SU-DHL-6 (cell line): ENCODE measurements around the gene GJA9.

Source experiments
- H2AFZ ChIP-seq: fragments of 200-600 bp; sonication (generic); 2 replicates; pipeline ENCODE4 v1.6.1; 2014; ENCODE audit warnings: low read depth, mild to moderate bottlenecking, moderate library complexity, mixed read lengths, antibody characterized with exemption, low read length; ENCODE audit not compliant: severe bottlenecking
- H3F3A ChIP-seq: fragments of 200-600 bp; shearing (Covaris generic); 2 replicates; pipeline ENCODE4 v1.6.0; 2016; ENCODE audit warnings: antibody characterized with exemption, mild to moderate bottlenecking; ENCODE audit not compliant: insufficient read depth
- H3K27ac ChIP-seq: fragments of 200-600 bp; sonication (generic); 2 replicates; pipeline ENCODE4 v1.5.1; 2016; ENCODE audit warnings: low read depth, mild to moderate bottlenecking, low read length, moderate library complexity, mixed read lengths
- H3K27me3 ChIP-seq: fragments of 200-600 bp; sonication (generic), shearing (Covaris generic); 2 replicates; pipeline ENCODE4 v1.6.0; 2014; ENCODE audit warnings: mild to moderate bottlenecking, low read length
- H3K36me3 ChIP-seq: fragments of 200-600 bp; sonication (generic); 2 replicates; pipeline ENCODE4 v1.6.1; 2014; ENCODE audit warnings: mild to moderate bottlenecking, low read length, mixed read lengths
- H3K4me2 ChIP-seq: fragments of 300-600, 200-600 bp; shearing (Covaris generic), sonication (generic); 2 replicates; pipeline ENCODE4 v1.6.0; 2014; ENCODE audit warnings: low read length, low read depth, mild to moderate bottlenecking; ENCODE audit not compliant: poor library complexity, severe bottlenecking
- H3K4me3 ChIP-seq: fragments of 200-600 bp; sonication (generic); 2 replicates; pipeline ENCODE4 v1.5.1; 2014; ENCODE audit warnings: antibody characterized with exemption, low read length, mild to moderate bottlenecking, mixed read lengths; ENCODE audit not compliant: insufficient read depth, poor library complexity, severe bottlenecking
- H3K79me2 ChIP-seq: fragments of 200-600 bp; sonication (generic); 2 replicates; pipeline ENCODE4 v1.6.1; 2014; ENCODE audit warnings: mild to moderate bottlenecking, low read length, moderate library complexity; ENCODE audit not compliant: insufficient read depth
- H3K9ac ChIP-seq: fragments of 200-600 bp; sonication (generic); 2 replicates; pipeline ENCODE4 v1.7.0; 2014; ENCODE audit warnings: mild to moderate bottlenecking, low read length
- H3K9me2 ChIP-seq: fragments of 200-600 bp; sonication (generic); replicated peaks from 2 replicates; pipeline ENCODE4 v1.6.1; 2014; ENCODE audit warnings: low read length; ENCODE audit not compliant: insufficient read depth
- H3K9me3 ChIP-seq: fragments of 200-600 bp; sonication (generic); 2 replicates; pipeline ENCODE4 v1.6.1; 2014; ENCODE audit warnings: low read length, mixed read lengths; ENCODE audit not compliant: insufficient read depth
- H4K20me1 ChIP-seq: fragments of 200-600 bp; sonication (generic); 2 replicates; pipeline ENCODE4 v1.6.1; 2014; ENCODE audit warnings: low read depth, mild to moderate bottlenecking, antibody characterized with exemption, low read length, moderate library complexity, mixed read lengths
- EZH2phosphoT487 ChIP-seq: fragments of 200-600 bp; sonication (generic), shearing (Covaris generic); conservative IDR thresholded peaks from 2 replicates; pipeline ENCODE4 v1.6.1; 2018; ENCODE audit warnings: mild to moderate bottlenecking, antibody characterized with exemption, low read length, moderate library complexity, mixed read lengths
- TF ChIP-seq, protein P1 (sequence below): fragments of 200-600 bp; sonication (generic); IDR thresholded peaks from one replicate; pipeline ENCODE4 v1.5.1; 2017; ENCODE audit warnings: antibody characterized with exemption, mild to moderate bottlenecking, low read length, moderate library complexity; ENCODE audit not compliant: insufficient read depth, poor library complexity, severe bottlenecking

GJA9 gene

DNA sequence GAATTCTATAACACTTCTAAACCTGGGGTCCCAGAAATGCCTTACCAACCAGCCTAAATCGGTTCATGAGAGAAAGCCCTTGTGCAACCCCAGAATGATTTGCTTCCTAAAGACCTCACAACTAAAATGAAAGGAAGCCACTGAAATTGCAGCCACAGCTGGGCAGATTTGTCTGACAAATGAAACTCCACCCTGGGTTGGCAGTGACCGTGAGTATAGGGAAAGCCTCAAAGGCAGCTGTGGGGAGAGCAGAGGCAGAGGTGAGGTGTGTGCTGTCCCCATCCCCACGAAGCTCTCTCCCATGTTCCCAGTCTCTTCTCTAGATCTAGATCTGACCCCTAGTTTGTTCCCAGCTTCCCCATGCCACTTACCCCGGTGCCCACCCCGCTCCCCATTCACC lies 37.2 kb upstream of the GJA9 start:
- no peak overlapping the region for H3K27ac ChIP-seq
- H3F3A ChIP-seq = no peaks in the 10 kb centered on the region
- H3K9ac ChIP-seq = no peak overlapping the region
- H3K9me3 ChIP-seq = no peaks in the 10 kb centered on the region
- no peak overlapping the region for H3K4me2 ChIP-seq
- no peaks in the 10 kb centered on the region for H3K9me2 ChIP-seq
- H3K79me2 ChIP-seq = no peaks in the 10 kb centered on the region
- no peak overlapping the region for H3K4me3 ChIP-seq
- H4K20me1 ChIP-seq = no peaks in the 10 kb centered on the region
- no peak for TF ChIP-seq EZH2phosphoT487
- TF ChIP-seq, protein P1, sequence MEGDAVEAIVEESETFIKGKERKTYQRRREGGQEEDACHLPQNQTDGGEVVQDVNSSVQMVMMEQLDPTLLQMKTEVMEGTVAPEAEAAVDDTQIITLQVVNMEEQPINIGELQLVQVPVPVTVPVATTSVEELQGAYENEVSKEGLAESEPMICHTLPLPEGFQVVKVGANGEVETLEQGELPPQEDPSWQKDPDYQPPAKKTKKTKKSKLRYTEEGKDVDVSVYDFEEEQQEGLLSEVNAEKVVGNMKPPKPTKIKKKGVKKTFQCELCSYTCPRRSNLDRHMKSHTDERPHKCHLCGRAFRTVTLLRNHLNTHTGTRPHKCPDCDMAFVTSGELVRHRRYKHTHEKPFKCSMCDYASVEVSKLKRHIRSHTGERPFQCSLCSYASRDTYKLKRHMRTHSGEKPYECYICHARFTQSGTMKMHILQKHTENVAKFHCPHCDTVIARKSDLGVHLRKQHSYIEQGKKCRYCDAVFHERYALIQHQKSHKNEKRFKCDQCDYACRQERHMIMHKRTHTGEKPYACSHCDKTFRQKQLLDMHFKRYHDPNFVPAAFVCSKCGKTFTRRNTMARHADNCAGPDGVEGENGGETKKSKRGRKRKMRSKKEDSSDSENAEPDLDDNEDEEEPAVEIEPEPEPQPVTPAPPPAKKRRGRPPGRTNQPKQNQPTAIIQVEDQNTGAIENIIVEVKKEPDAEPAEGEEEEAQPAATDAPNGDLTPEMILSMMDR = no peak
- no peaks in the 10 kb centered on the region for H3K27me3 ChIP-seq
- H2AFZ ChIP-seq = no peak overlapping the region
- no peaks in the 10 kb centered on the region for H3K36me3 ChIP-seq

DNA sequence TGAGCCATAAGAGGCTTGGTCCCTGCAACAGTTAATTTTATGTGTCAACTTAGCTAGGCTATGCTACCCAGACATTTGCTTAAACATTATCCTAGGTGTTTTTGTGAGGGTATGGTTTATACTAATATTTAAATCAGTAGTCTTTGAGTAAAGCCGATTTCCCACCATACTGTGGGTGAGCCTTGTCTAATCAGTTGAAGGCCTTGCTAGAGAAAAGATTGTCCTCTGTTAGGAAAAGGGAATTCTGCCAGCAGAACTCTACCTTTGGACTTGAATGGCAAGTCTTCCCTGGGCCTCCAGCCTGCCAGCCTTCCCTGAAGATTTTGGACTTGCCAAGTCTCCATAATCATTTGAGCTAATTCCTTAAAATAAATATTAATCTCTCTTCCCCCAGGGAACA lies 36.4 kb upstream of the GJA9 start:
- no peak overlapping the region for H3K4me2 ChIP-seq

DNA sequence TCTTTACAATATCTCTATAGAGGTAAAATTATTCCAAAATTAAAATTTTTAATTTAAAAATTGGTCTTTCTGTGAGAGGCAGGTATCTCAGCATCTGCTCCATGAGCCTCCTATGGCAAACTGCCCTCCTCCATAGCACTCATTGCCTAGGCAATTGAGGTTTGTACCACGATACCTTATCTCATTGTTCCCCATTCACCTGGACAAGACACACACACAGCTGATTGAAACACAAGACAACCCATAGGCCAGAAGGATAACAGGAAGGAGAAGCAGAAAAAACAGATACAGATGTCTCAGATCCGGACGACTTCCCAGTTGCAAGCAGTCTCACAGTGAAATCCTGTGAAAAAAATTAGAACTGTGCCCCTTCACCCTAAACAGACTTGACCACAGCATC lies 36.0 kb upstream of the GJA9 start:
- Histone ChIP-seq H3K36me3 (no peaks in the 10 kb centered on the region), H3K79me2 (no peaks in the 10 kb centered on the region), H3K9me2 (no peaks in the 10 kb centered on the region), H4K20me1 (no peaks in the 10 kb centered on the region), H3K4me2 (no peak overlapping the region), H3K4me3 (no peak overlapping the region), H3K9me3 (no peaks in the 10 kb centered on the region), H3F3A (no peaks in the 10 kb centered on the region), H3K9ac (no peak overlapping the region), H3K27me3 (no peaks in the 10 kb centered on the region), H3K27ac (no peak overlapping the region), H2AFZ (no peak overlapping the region)
- TF ChIP-seq EZH2phosphoT487 = no peak
- TF ChIP-seq, protein P1 = no peak

More for the DNA sequence above, 36.4 kb upstream of the GJA9 start:
- Histone ChIP-seq H3K9me2 (no peaks in the 10 kb centered on the region), H3K9me3 (no peaks in the 10 kb centered on the region), H3K79me2 (no peaks in the 10 kb centered on the region), H4K20me1 (no peaks in the 10 kb centered on the region), H3K27me3 (no peaks in the 10 kb centered on the region), H3K36me3 (no peaks in the 10 kb centered on the region), H2AFZ (no peak overlapping the region), H3F3A (no peaks in the 10 kb centered on the region), H3K4me3 (no peak overlapping the region), H3K9ac (no peak overlapping the region), H3K27ac (no peak overlapping the region)
- TF ChIP-seq, protein P1 = no peak
- TF ChIP-seq EZH2phosphoT487 = no peak
